DLD1 (cell line): ENCODE measurements around the gene NFRKB.

Experiments
- in situ Hi-C: cut with HindIII; loops from 2 replicates; pipeline ENCODE4 v1.10.0; 2017; ENCODE audit warnings: low sequenced_read_pairs

Gene NFRKB

DNA sequence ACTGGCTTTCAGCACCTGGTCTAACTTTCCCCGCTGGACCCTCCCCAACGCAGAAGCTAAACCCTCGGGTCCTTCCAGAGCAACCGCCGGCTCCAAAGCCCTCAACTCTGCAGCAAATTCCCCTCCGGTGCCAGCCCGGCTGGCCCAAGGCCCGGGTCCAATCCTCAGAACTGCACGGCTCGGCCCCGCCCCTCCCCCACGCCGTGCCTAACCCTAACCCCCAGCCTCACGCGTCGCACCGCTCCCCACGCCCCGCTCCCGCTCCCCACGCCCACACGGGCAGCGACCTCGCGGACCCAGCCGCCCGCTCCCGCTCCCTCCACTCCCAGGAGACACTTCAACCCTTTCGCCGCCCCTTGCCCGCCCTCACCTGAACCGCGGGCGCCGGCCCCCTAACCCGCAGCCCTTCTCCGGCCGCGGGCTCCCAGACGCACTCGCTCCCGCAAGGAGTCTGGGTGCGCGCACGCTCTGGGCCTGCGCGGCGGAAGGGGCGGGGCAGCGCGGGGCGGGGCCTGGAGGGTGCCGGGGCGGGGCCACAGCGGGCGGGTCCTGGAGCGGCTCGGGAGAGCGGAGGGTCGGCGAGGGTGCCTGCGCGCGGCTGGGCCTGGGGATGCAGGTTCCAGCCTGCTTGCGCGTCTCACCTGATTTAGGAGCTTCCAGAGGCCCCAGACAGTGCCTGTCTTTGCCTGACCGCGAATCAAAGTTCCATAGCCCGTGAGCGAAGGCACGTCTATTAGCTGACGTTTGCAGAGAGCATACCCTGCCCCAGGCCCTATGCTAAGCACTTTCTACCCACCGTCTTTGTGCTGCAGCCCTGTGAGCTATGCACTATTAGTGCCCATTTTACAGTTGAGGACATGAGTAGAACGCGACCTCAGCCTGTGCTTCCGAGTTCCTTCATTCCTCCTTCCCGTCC lies at the start of gene NFRKB:
Gene NFRKB (minus strand): TSS at position 453 of the 916 bp plus-strand sequence. CDS start 2,729 bp downstream, outside the sequence.
- in situ Hi-C loops = no loop called here

- in situ Hi-C loops = no loop called here
Observed at GRCh38 chr11:129944696-129945095, 49.3 kb upstream of the NFRKB start.

GRCh38 chr11:129943036-129943435 lies 47.7 kb upstream of the NFRKB start:
- in situ Hi-C loops = no loop called here

GRCh38 chr11:129939510-129939909 lies 44.1 kb upstream of the NFRKB start:
- in situ Hi-C loops = no loop called here

GRCh38 chr11:129938764-129939163 lies 43.4 kb upstream of the NFRKB start:
- in situ Hi-C loops = no loop called here

DNA sequence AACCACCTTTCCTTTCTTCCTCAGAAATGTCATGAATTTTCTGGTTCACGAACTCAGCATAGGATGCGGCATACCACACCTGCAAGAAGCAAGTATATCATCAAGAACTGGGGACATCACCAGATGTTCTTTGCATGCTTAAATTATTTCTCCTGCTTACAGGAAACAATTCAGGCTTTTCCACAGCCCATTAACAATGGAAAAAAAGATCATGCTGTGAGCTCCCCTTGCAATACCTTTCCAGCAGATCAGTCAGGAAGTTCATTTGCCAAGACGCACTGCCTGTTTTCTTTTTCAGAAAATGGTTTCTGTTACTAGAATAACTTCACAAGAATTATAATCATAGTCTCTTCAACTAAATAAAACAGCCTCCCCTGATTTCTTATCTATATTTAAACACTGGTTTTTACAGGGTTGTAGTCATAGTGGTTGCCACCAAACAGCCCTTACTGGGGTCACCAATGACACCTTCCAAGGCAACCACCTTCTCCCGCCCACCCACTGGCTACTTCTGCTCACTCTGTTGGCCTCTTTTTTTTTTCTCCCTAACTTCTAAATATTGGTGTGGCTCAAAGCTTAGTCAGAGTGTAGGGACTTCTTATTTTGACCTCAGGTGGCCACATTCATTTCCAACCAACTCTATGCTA lies 42.3 kb upstream of the NFRKB start:
- in situ Hi-C loops = no loop called here

DNA sequence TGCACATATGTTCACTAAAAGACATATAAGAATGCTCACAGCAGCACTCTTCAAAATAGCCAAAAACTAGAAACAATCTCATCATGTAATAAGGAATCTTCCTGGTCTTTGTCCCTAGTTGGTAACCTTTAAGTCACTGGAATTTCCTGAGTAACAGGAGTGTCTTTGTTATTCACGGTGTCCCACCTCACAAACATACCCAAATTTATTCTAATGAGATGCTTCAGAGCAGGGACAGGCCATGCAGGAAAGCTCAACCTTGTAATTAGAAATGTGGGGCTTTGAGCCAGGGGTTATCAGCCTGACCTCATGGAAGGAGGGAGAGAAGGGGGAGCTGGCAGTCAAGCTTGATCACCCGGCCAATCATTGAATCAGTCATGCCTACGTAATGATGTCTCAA lies 40.3 kb upstream of the NFRKB start:
- in situ Hi-C loops = no loop called here

DNA sequence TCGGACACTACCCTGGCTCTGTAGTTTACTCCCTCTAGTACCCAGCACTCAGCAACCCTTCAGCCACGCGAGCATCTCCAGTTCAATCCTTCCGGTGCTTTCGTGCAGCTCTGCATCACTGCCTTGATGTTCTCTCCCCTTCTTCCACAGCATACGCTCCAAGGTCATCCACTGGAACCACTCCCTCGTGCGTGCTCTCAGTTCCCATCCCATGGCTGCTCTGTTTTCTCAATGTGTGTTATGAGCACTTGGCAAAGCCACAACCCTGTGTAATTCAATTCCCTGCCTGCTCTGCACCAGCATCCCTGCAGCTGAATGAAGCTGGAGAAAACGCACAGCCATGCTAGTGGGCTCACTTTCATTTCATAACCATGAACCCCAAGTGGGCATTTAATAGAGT lies 38.5 kb upstream of the NFRKB start:
- in situ Hi-C loops = no loop called here

DNA sequence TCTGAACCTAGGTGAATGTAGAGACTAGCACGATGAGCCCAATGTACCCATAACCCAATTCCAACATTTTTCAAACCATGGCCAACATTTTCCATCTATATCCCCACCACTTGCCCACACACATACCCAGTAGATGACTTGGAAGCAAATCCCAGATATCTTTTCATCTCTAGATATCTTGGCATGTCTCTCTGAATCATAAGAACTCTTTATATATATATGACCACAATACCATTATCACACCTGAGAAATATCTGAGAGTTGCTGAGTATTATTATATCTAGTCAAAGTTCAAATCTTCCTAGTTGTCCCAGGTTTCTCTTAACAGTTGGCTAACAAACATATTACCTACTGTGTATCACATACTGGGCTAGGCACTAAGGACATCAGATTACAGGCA lies 37.9 kb upstream of the NFRKB start:
- in situ Hi-C loops = no loop called here

- in situ Hi-C loops = no loop called here
Observed at GRCh38 chr11:129932381-129933067, 37.1 kb upstream of the NFRKB start.

DNA sequence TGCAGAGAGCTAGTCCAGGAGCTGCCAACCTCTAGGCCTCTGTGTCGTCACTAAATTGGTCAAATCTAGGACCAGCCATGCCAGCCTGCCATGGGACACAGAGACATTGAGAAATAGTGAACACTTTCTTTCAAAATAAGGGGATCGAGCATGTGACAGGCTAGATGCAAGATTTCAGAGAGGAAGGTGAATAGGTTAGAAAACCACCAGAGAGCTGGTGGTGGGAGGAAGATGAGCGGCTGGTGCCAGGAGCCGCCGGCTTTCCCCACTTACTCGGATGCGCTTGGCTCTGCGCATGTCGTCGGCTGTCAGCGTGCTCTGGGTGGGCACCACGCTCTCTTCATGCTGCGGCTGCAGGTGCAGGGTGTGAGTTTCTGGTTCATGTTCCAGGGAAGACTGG lies 35.4 kb upstream of the NFRKB start:
- in situ Hi-C loops = no loop called here

DNA sequence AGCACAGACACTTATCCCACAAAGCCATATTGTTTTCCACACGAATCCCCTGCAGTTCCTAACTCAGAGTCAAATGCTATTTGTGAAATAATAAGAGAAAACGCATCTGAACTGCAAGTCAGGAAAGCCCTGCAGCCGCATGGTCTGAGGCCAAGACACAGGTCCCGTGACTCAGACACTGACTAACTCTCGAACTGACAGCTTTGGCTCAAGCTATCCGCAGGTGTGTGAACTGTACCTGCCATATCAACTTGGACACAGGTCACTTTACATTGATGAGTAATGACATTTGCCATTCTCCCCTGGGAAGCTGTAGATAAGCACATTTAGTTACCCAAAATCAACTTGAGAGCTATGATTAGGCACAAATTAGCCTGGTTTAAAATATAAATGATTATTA lies 34.9 kb upstream of the NFRKB start:
- in situ Hi-C loops = no loop called here

- in situ Hi-C loops = no loop called here
Observed at GRCh38 chr11:129929721-129930120, 34.3 kb upstream of the NFRKB start.

DNA sequence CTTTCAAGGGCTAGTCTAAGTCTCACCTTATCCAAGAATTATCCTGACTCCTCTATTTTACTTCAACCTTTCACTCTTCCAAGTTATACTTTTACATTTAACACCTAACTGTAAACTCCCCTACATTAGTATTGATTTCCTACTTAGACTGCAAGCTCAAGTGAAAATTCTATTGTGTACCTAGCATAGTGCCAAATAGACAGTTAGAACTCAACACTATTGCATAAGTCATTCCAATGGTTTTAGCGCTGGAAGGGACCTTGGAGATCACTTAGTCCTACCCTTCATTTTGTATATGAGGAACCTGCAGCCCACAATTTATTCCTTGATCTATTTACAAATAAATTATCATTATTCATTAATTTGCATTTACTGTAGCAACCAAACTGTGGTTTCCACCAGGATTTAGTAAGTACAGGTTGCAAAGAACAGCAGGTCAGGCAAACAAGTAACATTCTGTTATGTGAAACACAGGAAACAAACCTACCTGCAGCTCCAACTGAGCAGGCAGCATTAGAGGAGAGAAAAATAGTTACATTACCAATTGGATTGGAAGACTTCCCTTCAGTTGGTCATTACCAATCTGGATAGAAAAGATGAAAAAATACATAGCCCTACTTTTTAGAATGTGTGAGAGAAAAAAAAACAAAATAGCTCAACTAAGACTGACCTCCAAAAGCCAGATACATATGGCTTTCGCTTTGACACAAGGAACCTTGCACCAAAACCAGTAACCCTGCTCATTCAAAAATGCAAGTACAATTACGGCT lies 33.7 kb upstream of the NFRKB start:
- in situ Hi-C loops = no loop called here

- in situ Hi-C loops = no loop called here
Observed at GRCh38 chr11:129922674-129923073, 27.3 kb upstream of the NFRKB start.

DNA sequence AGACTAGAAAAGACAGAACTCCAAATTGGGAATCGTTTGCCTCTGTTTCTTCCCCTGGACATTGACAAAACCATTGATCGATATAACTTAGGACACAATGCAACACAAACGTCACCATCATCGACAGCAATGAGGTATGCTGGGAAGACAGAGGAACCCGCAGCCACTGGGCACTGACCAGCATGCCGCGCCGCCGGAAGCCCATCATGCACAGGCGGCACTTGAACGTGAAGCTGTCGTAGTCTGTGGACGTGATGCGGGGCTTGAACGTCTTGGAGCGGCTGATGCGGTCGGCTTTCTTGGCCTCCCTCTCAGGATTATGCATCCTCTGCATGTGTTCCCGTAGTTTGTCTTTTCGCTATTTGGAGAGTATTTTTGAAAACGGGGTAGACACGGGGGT lies 23.0 kb upstream of the NFRKB start:
- in situ Hi-C loops = no loop called here

- in situ Hi-C loops = no loop called here
Observed at GRCh38 chr11:129917231-129917630, 21.9 kb upstream of the NFRKB start.

GRCh38 chr11:129911298-129911697 lies 15.9 kb upstream of the NFRKB start:
- in situ Hi-C loops = no loop called here

DNA sequence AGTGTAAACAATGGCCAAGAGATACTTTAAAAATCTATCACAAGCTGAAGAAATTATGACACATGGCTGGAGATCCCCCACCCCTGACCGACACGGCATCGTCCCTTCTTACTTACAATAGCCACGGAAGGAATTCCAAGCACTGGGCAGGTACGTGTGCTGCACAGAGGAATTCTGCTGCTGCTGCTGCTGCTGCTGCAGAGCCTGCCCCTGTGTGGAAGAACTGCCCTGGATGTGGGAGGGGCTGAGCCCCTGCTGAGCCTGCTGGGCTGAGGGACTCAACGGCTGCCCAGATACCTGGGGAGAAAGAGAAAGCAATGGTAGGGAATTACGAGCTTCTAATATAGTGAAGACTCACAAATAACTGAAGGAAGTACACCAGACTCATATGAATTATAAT lies 15.0 kb upstream of the NFRKB start:
- in situ Hi-C loops = no loop called here

GRCh38 chr11:129905402-129905801 lies 10.0 kb upstream of the NFRKB start:
- in situ Hi-C loops = no loop called here

DNA sequence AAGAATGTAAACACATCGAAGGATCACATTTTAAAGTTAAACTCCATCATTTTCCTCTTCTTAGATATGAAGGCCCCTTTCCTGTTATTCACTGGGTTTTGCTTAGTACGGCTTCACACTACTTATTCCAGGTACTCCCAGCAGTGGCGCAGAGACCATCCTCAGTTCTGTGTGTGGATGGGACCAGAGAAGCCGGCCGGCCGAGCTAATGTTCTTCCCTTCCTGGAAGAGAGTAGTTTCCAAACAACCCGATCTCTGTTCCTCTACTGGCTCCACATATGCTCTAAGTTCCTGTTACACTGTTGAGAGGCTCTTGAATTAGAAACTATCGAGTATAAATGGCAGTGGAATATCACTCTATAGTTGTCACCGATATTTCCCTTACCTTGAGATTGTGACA lies 684 bp upstream of the NFRKB start:
- in situ Hi-C loops = no loop called here
